ENCODE results near the gene CNNM2.

The CNNM2 gene

DNA sequence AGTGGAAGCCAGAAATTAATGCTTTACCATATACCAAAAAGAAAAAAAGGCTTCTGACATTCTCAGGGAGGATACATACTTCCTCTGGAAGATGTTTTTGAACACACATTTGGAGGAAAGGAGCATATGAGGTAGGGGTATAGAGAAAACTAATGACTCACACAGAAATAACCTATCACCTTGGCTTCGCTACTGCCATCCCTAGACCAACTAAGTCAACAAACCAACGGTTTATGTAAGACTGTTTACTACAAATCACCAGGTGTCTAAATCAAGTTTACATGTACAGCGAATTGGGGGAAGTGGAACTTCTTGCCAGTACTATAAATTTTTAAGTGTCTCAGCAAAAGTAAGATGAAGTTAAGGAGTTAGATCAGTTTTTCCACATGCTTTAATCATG lies 178.0 kb downstream of the CNNM2 start:
- no peak for FAIRE-seq
- no peak for DNase-seq (ENCODE audit: insufficient read length, low spot score)

DNA sequence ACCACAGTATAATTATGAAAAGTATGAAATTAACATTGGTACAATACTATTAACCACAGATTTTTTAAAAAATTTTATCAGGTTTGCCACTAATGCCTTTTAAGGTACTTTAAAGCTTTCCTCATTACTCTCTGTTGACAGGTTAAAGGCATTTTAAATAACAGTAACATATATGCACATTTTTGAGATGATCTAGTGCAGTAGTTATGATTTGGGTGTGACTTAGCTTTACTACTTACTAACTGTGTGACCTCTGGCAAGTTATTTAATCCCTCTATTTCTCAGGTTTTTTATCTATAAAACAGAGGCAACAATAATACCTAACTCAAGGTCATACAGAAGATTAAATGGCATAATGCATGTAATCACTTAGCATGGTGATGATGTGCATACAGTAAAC lies 180.1 kb downstream of the CNNM2 start:
- FAIRE-seq = no peak
- no peak for DNase-seq (ENCODE audit: insufficient read length, low spot score)

DNA sequence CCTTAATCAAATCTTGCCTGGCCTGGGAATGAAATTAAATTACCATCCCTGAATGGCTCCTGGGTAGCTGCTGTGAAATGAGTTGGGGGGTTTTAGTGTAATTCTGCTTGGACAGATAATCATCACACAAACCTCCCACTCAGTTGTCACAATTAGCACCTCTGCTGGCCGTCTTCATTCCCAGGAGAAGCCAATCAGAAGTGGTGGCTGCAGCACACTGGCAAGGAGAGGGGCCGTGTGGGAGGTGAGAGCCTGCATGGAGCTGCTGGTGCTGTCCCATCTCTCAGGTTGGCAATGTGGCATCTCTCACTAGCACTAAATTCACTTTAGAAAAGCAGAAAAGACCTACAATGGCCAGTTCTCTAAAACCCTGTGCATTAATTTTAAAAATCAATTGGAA lies 182.5 kb downstream of the CNNM2 start:
- FAIRE-seq = no peak
- no peak for DNase-seq (ENCODE audit: insufficient read length, low spot score)

DNA sequence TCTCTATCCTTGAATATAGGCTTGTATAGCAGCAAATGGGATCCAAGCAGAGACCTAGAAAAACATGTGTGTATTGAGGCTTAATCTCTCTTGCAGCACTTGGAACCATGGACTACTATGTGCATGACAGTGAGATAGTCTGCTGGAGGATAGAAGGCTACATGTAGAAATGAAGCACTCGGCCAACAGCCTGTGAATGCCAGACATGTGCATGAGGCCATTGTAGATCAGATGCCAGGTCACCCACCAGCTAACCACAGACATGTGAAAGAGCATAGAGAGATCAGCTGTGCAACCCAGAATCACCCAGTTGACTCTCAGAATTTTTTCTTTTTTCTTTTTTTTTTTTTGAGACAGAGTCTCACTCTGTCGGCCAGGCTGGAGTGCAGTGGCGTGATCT lies 184.1 kb downstream of the CNNM2 start:
- no peak for FAIRE-seq

DNA sequence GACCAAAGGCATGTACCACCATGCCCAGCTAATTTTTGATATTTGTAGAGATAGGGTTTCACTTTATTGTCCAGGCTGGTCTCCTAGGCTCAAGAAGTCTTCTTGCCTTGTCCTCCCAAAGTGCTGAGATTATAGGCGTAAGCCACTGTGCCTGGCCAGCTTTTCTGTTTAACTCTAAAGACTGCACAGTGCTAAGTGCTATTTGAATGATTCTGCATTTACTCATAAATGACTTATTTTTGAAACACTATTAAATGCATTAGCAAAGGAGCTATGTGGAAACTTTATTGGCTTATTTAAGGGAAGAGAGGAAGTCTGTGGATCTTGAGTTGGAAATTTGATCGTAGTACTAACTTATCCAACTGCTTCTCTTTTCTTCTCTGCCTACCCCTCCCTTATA lies 185.9 kb downstream of the CNNM2 start:
- no peak for DNase-seq (ENCODE audit: insufficient read length, low spot score)
- FAIRE-seq = no peak

More for the DNA sequence above, 184.1 kb downstream of the CNNM2 start:
- DNase-seq (ENCODE audit: insufficient read length, low spot score) = no peak

DNA sequence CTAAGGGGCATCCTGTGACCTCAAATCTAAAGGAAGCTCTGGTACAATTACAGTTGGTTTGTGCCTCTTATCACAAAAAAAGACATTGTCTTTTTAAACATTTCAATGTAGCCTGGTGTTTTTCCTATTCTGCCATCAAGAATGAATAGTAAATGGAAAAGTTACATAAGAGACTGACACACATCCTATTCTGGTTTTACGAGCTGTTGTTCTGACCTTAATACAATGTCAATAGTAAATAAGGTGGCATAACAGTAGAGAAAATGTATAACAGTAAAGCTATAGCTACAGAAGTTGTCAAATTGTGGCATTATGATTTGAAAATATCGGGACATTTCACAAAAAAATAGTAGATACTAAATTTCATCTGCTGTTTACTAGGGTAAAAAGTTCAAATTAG lies 186.6 kb downstream of the CNNM2 start:
- FAIRE-seq (no peak), DNase-seq (ENCODE audit: insufficient read length, low spot score) (no peak)

DNA sequence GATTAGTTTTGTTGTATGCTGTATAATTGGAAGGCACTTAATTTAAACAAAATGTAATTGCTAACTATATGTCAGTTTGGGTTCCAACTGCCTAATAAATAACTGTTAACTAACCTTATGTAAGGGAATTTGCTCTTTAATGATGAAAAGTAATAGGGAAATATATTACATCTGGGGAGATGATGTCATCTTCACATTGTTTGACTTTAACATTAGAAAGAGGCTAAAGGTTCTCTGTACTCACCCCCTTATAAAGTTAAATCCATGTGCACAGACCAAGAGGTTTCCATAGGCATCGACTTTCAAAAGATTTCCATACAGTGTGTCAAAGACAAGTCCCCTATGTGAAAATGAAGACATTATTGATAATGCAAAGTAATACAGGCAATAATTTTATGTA lies 187.4 kb downstream of the CNNM2 start:
- no peak for DNase-seq (ENCODE audit: insufficient read length, low spot score)
- FAIRE-seq = no peak

DNA sequence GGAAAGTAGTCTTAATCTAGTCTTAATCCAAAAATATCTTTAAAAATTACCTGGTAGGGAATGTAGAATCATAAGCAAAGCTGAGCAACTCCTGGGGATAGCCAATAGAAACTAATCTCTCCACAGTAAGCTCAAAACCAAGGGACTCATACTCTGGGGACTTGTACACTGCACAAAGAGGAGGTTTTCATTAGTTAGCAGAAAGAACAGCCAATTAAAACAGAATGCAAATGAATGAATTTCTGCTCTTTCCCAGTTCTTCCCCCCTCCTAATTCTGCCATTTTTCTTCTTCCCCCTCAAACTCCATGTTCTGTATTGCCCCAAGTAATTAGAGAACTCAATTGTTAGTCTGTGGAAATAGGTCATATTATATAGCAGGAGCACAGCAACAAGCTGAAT lies 188.4 kb downstream of the CNNM2 start:
- DNase-seq (ENCODE audit: insufficient read length, low spot score) (no peak), FAIRE-seq (no peak)

DNA sequence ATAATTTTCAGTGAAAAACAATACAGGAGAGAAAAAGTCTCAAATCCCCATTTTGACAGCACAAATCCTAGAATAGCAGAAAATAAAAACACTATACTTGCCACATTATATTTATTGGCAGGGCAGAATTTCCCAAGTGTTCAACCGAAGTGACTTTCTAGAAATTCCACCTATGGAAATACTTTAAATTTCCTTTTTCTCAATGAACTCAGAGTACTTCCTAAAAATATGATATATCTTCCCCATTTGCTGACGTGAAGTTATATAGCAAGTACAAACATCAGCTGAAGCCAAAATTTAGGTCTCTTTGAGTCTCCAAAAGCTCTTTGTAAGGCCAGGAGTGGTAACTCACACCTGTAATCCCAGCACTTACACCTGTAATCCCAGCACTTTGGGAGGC lies 191.7 kb downstream of the CNNM2 start:
- DNase-seq (ENCODE audit: insufficient read length, low spot score) = no peak

DNA sequence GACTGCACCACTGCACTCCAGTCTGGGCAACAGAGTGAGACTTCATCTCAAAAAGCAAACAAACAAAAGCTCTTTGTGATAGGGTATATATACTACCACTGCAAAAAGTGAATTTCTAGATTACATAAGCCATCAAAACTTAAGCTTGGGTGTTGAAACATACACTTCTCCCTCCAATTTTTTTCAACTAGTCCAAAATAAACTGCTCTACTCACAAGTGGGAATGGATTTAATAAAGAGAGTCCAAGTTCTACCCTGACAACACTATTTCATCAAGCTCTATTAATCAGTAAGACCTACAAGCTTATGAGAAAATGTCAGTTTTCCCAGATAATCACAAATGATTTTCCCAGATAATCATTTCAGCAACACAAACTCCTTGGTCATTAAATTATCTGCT lies 192.3 kb downstream of the CNNM2 start:
- DNase-seq (ENCODE audit: insufficient read length, low spot score) (no peak), FAIRE-seq (no peak)

More for the DNA sequence above, 191.7 kb downstream of the CNNM2 start:
- no peak for FAIRE-seq

DNA sequence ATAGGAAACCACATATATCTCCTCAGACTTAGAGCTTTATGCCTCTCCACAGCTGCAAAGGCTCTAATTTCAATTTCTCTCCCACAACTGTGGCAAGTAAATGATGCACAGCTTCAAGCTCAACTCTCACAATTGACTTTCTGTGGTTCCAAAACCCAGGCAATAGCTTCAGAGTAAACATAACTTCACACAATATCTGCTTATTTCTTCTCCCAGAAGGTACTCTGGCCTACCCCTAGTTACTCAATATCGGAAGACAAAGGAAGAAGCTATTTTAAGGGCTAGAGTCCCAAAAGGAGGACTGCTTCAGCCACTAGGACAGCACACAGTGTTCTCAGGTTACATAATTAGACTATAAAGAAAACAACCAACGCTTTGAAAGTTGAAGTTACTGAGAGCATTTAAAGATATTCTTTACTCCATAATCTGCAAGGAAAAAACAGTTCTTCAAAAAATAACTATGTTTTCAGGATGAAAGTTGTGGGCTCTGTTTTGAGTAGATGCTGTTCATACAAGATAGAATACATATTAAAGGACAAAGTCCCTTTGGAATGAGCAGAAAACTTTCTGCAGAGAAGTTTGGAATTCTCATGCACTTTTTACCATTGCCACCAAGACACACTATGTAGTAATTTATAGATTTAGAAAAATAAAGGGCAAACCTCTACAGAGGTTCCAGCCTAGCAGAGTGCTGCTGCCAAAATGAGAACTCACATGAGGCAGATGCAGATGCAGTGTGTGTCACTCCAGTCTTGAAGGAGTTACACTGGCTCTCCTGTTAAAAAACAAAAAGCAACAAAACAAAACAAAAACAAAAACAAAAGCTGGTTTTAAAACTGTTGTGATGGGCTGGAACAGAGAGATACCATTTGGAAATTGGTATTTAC lies 193.2 kb downstream of the CNNM2 start:
- no peak for FAIRE-seq
- no peak for DNase-seq (ENCODE audit: insufficient read length, low spot score)

DNA sequence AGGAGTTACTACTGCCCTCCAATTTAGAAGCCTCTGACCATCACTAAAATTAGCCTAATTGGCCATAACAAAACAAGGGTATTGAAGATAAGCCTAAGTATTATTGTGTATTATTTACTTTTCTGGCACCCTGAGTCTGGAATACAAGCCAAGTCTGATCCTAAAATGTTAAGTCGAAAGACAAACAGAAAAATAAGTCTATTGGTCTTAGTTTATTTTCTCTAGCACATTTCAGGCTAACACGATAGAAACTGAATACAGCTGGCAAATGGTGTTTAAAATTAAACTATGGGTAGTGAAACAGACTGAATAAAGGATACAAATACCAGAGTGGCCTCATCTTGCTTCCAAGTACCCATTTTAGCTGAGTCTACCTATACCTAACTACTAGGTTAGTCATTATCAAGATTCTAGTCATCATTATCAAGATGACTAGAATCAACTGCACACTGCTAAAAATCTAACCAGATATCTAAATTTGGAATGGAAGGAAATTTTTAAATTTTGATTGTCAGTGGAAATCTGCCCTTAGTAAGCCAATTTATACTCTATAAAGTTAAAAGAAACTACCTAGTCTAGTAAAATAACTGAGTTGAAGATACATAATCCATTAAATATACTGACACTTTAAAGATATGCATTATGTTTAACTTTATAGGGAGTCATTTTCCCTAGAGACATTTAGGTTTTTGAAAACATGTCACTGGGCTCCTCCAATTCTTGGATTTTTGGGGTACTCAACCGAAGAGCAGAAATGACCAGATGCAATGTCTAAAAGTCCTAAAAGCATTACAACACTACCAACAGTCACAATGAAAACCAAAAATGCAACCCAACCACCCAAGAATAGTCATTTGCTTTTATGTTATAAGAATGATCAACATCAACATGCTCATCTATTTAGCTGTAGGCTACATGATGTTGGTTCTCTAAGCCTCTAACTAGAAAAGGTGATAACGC lies 194.1 kb downstream of the CNNM2 start:
- FAIRE-seq = no peak
- no peak for DNase-seq (ENCODE audit: insufficient read length, low spot score)

DNA sequence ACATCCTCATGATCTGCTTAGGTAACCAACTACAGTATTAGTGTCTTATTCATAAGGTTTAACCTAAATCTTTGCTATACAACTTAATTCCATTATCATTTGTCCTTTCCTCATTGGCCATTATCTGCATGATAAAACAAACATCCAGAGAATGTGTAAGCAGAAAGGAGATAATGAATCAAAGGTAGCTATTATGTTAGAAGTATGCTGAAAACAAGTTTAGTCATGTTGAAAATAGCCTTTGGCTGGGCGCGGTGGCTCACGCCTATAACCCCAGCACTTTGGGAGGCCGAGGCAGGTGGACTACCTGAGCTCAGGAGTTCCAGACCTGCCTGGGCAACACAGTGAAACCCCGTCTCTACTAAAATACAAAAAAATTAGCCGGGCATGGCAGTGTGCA lies 196.8 kb downstream of the CNNM2 start:
- no peak for DNase-seq (ENCODE audit: insufficient read length, low spot score)
- no peak for FAIRE-seq

DNA sequence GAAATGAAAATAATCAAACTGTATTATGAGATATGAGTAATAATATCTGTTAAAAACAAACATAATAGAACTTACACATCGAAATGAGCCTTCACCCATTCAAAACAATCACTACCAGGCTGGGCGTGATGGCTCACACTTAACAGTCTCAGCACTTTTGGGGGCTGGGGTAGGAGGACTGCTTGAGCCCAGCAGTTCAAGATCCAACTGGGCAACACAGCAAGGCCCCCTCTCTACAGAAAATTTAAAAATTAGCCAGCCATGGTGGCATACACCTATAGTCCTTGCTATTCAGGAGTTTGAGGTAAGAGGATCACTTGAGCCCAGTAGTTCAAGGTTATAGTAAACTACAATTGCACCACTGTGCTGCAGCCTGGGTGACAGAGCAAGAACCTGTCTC lies 199.2 kb downstream of the CNNM2 start:
- no peak for FAIRE-seq
- no peak for DNase-seq (ENCODE audit: insufficient read length, low spot score)

DNA sequence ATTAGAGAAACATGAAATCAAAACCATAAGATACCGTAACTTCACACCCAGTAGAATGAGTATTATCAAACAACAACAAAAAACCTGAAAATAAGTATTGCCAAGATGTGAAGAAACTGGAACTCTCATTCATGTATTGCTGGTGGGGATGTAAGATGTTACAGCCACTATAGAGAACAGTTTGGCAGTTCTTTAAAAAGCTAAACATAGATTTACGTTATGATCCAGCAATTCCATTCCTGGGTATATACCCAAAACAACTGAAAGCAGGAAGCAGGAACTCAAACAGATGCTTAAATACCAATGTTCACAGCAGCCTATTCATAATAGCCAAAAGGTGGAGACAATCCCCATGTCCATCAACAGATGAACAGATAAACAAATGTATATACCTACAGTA lies 202.5 kb downstream of the CNNM2 start:
- DNase-seq (ENCODE audit: insufficient read length, low spot score) (no peak), FAIRE-seq (no peak)

DNA sequence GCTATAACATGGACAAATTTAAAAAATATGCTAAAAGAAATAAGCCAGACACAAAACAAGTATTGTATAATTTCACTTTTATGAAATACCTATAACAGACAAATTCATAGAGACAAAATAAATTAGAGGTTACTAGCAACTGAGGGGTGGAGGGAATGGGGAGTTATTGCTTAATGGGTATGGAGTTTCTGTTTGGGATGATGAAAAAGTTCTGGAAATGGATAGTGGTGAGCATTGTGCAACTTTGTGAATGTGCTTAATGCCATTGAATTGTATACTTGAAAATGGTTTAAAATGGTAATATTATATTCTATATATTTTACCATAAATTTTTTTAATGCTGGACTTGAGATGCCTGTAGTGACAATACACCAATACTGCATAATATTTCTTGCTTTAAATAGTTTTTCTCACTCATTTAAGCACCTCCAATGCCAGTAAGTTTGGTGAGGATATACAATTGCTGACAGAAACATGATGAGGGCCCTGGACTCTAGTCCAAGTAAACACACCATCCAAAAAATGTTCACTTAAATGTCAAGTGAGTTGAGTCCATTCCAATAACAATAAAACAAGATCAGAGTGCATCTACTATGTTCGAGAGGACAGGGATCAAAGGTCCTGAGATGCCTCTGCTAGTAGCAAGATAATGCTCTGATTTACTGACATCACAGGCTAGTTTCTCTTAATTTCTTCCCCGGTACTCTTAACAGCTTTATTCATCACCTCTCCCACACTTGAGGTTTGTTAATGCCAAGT lies 203.1 kb downstream of the CNNM2 start:
- DNase-seq (ENCODE audit: insufficient read length, low spot score) = no peak
- no peak for FAIRE-seq

DNA sequence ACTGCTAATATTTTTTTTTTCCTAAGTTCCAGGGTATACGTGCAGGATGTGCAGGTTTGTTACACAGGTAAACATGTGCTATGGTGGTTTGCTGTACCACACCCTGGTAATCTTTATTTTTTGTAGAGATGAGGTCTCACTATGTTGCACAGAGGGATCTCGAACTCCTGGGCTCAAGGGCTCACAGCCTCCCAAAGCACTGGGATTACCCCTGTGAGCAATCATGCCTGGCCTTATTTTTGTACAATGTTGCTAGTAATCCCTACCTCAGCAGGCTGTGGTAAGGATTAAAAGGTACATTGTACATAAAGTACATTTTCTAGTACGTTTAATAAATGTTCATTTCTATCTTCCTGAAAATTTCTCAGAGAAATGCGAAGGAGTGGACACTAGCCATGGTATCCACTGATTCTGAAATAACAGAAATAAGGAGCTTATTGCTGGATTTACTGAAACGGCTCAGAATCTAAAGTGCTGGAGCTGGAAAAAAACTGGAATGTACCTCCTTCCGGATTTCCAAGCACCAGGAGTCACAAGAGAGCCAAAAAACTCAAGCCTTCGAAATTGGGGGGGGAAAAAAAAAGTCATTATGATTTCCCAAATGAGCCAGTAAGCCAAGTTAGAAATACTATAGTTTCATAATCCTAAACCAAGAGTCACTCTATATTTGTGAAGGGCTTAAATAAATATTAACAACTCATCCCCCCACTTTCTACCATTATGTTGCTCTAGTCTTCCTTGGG lies 205.4 kb downstream of the CNNM2 start:
- DNase-seq (ENCODE audit: insufficient read length, low spot score) = no peak
- no peak for FAIRE-seq

DNA sequence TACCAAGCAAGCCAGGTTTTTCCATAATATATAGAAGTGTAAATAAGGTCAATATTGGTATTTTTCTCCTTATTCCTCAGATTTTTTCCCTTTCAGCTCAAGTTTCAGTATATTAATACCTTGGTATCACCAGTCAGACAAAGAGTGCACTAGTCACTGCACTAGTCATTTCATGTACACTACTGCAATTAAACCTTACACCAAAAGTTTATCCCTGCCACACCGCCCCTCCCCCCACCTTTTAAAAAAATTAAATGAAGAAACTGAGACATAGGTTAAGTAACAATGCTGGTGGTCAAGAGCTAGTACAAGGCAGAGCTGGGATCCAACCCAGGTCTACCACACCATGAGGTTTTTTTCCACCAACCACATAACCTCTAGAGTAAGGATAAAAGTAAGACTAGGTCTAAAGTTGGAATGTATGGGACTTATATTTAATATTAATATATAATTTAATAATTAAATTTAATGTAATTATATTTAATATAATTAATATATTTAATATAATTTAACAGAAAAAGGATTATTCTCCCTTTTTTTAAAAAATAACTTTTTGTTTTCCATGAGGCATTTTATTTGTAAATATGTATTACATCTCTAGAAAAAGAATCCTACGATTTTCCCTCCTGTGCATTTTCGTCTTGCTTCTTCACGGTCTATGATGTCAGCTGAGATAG lies 206.5 kb downstream of the CNNM2 start:
- DNase-seq (ENCODE audit: insufficient read length, low spot score) (no peak), FAIRE-seq (no peak)

DNA sequence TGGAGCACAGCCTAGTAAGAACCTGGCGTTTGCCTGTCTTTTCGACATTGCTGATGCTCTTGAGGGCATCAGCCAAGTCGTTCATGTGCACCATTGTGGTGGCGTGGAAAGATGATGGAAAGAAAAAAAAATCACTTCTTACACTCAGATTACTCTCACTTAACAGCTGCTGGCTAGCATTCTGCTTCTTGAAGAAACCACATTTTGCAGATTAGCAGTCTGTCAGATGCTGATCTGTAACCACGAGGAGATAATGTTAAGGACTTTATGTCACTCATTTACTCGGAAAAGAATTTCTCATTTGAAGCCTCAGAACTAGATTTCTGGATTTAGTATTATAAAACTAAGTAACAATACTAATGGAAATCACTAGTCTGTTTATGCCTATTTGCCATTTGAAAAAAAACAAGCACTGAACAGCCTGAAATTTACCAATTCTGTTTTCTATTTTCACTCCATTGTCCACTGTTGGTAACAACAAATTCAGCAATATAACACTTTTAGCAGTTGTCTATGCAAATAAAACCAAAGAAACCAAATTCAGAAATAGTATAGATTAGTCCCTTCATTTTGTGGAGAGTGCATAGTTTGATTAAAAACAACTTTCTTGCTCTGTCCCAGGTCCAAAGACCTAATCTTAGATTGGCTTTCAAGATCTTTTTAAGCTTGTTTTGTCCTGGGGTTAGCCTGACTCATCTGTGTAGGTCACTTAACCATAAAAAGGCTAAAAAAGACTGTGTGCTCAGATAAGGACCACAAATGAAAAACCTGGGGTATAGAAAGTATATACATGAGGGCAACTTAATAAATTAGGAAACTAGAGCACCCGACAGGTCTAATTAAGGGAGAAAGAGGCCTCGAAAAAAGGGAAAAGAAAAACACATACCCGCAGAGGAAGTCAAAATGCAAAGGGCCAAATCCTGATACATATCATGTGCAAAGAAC lies 207.5 kb downstream of the CNNM2 start:
- no peak for FAIRE-seq
- DNase-seq (ENCODE audit: insufficient read length, low spot score) = no peak

Data from HTR-8/SVneo (cell line).